HG03558 (cell line): ENCODE data around the gene CASP5.
"Not testable (repeated sequence)": the region's sequence is repeated elsewhere in the genome, so short reads cannot be mapped to it uniquely, and the experiment has no call there.

Experiments used
- ATAC-seq: cut with Tn5 transposase; IDR thresholded peaks from one replicate; pipeline ENCODE4 v1.9.1; 2021; ENCODE audit warnings: moderate number of reproducible peaks; ENCODE audit not compliant: unreplicated experiment; ENCODE audit errors: extremely low read depth

The CASP5 gene

DNA sequence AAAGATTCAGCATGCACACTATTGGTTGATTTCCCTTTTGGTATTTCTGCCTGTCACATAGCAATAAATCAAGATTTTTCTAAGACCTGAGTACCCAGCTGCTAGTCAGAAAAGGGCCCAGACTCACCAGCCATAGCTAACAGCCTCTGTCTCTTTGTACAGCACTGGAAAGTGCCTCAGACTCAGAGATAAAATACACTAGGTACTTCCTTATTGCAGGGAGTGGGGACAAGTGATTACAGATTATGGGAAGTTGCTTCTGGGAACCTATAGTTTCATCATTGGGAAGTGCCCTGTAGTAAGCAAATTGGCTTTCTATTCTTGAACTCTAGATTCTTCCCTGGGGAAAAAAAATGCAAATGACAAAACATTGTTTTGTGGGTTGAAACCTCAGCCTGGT lies at the start of gene CASP5:
CASP5 (minus strand) TSS at position 166 of the 400 bp plus-strand sequence; CDS start at position 134, 32 bp downstream.
- ATAC-seq = no peak

DNA sequence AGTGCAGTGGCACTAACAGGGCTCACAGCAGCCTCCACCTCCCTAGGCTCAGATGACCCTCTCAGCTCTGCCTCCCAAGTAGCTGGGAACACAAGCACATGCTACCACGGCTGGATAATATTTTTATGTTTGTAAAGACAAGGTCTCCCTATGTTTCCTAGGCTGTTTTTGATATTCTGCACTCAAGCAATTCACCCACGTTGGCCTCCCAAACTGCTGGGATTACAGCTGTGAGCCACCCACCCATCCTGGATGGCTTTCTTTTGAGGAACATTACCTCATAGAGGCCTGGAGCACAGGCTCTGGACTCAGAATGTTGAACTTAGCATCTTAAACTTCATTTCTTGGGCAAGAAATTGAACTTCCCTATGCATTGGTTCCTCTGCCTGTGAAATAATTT lies 49.1 kb upstream of the CASP5 start:
- not testable (repeated sequence) for ATAC-seq

DNA sequence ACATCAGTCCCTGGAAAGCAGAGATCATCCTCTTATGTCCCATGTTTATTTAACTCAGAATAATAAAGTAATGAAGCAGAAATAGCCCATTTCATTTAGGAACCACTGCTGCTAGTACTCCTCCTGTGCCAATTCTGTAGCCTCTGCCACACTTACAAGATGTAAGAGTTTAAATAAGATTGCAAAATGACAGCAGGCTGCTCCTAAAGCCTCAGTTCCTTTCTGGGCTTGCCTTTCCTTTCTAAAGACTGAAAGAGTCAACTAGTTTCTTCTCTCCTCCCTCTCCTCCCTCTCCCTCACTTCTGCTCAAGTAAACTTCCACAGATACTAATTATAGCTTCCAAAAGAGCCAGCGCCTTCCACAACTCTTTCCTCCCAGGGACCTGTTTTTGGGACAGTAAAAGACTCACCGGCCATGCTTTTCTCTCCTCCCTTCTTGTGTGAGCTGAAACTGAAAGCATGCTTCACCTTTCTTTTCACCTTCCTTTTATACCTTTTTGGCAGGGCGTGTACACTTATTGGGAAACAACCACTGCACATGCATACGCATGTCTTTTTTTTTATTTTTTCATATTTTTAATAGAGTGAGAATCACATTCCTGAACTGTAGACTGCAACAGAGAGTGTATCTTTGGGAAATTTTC lies 48.2 kb upstream of the CASP5 start:
- no peak for ATAC-seq

DNA sequence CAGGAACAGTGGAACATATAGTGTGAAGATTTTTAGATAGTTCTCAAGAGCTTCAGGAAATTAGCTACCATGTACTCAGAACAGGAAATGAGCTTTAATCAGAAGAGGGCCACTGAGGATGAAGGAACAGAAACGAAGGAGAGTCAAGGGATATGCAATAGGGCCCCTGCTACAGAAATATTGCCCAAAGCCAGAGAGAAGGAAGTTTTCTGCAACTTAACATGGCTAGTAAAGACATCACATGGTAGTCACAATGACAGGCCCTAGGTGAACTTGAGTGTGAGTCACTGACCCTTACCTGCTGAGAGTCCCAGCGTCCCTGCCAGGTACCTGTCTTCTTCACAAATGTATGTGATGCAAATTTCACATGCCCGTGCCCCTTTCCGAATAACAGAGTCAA lies 47.3 kb upstream of the CASP5 start:
- ATAC-seq = no peak

DNA sequence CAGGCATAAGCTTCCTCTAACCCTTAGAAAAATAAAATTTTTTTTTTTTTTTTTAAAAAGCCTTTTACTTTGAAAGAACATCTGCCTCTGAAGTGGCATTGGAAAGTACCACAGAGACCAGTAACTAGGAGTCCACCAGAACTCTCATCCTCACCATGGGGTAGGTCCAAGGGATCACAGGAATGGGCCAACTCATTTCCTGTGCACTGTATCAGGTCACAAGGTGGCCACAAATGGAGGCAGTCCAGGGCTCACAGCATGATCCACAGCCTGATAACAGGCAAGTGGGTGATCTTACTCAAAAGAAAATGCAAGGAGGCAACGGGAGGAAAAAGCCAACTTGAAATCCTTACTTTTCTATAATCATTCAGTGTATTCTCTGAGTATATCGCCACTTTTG lies 46.8 kb upstream of the CASP5 start:
- ATAC-seq = not testable (repeated sequence)

DNA sequence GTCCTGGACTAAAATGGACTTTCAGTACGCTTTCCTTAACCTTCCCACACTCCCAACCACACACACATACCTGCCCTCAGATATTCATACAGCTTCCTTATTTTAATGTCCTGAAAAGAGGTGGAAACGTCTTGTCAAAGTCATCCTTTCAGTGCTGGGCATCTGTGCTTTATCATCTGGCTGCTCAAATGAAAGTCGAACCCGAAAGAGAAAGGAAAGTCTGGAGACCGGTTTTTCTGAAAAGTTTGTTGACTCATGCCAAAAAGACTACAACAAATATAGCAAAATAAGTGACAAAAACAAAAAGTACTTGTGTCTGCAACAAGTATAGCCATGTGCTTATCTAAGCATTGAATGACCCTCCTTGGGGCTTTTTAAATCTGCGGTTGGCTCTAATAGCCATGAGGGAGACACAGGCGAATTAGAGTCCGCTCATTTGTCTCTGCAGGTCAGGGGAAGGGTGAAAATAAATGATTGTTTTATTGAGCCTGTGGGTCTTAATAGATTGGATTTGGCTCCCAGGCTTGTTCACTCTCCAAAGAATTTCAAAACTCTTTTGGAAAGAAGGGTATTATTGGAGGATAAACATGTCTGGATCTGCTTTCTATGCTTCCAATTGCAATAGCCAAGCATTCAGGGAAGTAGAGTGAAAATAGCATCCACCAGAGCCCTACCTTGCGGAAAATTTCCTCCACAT lies 40.4 kb upstream of the CASP5 start:
- not testable (repeated sequence) for ATAC-seq

DNA sequence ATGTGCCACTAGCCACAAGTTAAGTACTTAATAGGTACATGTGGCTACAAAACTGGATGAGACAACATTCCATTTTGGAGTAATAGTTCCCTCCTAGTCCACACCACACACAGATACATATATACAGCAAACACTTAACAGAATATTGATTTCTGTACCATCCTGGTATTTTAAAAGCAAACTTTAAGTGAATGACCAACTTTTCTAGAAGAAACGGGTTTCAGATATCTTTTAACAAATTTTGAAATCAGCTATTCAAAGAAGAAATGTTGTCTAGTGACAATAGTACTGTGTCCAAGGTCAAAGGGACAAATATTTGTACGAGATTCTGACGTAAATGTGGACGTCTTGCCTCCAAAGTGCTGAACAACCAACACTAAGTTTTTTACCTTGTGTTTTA lies 34.5 kb upstream of the CASP5 start:
- ATAC-seq = no peak

DNA sequence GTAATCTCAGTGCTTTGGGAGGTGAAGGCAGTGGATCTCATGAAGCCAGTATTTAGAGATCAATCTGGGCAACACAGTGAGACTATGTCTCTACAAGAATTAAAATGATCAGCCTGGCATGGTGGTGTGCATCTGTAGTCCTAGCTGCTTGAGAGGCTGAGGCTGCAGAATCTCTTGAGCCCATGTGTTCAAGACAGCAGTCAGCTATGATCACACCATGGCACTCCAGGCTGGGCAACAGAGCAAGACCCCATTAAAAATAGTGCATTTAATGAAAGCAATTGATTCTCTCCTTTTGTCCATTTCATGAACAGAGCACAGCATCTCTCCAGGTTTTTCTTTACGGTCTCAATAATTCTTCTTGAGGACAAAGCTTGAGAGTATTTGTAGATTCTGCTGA lies 33.5 kb upstream of the CASP5 start:
- ATAC-seq = no peak

DNA sequence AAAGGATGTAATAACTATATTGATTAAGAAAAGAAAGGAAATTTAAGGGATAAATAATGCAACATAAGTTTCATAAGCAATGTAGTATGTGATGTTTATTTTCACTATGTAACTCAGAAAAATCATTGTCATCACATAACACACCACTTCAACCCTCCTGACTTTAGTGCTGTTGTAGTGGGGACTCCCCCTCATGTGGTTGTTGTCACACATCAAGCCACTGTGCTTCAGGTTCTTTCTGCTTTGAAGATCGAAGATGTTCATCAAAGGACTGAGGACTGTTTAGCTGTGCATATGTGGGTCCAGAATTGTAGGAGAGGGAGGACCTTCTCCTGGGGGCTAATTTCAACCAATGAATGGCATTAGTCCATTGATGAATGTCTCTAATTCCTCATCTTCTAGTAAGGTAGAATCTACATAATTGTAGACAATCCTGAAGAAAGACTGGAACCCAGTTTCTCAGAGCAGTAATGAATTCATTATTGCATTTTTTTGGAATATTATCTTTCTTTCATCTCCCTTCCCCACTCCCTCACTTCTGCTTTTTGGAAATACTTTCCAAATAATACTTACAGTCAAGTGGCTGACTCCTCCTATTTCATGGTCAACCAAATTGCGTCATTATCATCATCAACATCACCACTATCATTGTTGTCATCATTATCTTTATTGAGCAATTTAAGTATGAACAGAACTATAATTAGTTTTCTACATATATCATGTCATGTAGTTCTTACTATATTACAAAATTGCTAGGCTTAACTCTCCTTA lies 31.9 kb upstream of the CASP5 start:
- ATAC-seq = no peak

DNA sequence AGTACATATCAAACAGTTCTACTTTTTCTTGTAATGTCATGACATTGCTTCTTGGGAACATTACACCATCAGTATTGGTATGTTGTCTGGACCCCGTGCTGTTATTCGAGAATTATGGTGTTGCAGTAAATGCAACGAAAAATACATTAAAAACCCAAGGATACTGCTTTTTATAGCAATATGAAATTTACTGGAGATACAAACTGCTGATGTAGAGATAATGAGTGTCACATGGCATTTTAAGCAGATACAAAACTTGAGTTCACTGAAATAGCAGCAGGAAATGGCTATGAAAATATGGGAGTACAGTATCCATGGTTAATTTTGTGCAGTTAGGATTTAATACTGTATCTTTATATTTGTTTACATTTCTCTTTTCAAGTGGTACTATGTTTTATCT lies 29.5 kb upstream of the CASP5 start:
- ATAC-seq = no peak

DNA sequence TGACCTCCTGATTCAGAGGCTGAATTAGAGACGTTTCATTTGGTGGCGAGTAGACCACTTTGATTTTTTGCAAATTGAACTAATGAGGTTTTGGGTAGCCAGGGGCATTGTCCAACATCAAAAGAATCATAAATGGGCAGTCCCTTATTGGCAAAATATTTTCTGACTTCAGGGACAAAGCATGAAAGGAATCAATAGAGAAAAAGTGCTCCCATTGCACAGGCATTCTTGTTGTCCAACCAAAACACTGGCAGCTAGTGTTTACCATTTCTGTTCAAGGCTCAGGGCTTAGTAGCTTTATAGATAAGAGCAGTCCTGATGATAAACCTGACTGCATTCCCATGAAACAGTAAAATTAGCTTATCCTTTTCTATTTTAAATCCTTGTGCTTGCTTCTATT lies 28.6 kb upstream of the CASP5 start:
- ATAC-seq = no peak

DNA sequence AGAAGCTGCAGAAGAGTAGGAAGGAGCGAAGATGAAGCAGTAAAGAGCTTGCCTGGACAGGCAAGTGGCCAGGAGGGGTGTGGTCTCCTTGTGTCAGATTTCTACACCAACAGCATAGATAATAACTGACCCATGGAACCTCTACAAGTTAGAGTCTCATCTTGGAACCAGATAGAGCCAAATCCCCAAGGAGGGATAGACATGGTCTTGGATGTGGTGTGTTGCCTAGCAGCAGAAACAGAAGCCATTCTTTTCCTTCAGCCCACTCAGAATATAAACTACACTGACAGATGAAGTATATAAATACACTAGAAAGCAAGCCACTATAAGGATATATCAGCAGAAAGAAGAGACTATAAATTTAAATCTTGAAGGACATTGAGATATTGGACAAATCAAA lies 26.5 kb upstream of the CASP5 start:
- no peak for ATAC-seq

DNA sequence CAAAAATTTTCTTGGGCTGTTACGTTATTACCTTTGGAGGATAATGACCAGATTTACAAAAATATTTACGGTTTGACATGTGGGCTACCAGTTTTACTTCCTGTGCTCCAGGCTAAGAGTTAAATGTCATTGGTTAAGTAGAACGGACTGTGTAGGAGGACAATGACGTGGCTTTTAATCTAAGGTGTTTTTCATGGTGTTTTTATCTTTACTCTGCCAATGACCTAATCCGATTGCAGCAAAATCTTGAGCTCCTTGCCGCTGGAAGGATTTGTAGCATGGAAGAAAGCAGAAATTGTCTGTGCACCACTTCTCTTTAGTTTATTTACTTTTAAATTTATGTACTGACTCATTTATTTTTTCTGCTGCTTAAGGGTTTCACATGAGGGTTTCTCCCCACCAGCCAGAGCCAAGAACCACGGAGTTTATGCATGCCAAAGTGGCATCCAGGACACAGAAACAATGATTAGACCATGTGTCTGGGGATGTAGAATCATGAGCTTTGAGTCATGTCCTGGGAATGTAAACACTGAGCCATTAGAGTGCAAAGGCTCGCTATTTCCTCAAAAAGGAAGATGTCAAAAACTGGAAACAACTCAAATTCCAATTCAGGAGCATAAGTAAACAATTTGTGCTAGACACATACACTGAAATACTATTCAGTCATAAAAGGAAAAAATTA lies 24.1 kb upstream of the CASP5 start:
- ATAC-seq = no peak

DNA sequence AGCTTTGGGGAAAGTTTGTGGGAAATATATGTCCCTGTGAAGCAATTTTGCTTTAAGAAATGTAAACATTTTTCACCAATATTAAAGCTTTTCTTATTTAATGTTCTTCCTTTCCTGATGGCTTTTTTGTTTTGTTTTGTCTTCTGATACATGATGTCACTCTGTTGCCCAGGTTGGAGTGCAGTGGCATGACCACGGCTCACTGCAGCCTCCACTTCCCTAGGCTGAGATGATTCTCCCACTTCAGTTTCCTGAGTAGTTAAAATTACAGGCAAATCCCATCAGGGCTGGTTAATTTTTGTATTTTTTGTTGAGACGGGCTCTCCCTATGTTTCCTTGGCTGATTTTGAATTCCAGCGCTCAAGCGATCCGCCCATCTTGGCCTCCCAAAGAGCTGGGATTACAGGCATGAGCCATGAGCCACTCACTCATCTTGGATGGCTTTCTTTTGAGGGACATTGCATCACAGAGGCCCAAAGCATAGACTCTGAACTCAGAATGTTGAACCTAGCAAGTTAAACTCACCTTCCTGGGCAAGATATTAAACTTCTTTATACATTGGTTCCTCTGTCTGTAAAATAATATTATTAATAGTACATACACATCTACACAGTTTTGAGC lies 22.8 kb upstream of the CASP5 start:
- ATAC-seq = no peak

DNA sequence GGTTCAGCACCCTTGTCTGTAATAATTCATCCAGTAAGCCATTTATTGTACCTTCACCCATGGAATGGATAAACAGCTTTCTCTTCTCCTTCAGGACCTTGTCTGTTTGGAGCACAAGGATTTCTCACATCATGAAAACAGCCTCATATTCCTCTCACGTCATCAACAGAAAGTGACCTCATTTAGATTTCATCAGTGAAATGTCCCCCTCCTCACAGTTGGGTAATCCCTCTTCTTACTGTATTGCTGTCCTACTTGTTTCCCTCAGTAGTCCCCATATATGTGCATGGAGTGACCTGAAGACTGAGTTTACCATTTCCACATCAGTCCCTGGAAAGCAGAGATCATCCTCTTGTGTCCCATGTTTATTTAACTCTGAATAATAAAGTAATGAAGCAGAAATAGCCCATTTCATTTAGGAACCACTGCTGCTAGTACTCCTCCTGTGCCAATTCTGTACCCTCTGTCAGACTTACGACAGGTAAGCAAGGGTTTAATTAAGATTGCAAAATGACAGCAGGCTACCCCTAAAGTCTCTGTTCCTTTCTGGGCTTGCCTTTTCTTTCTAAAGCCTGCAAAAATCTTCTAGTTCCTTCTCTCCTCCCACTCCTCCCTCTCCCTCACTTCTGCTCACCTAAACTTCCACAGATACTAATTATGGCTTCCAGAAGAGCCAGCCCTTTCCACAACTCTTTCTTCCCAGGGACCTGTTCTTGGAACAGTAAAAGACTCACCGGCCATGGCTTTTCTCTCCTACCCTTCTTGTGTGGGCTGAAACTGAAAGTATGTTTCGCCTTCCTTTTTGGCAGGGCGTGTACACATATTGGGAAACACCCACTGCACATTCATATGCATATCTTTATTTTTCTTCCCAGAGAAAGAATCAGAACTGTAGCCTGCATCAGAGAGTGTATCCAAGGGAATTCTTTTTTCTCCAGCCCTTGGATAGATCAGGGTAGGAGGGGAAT lies 21.9 kb upstream of the CASP5 start, which contains the start of gene CARD16:
CARD16 (minus strand) TSS at position 779 of the 968 bp plus-strand sequence; CDS start at position 741, 38 bp downstream.
- peak; percentile 99 for ATAC-seq

DNA sequence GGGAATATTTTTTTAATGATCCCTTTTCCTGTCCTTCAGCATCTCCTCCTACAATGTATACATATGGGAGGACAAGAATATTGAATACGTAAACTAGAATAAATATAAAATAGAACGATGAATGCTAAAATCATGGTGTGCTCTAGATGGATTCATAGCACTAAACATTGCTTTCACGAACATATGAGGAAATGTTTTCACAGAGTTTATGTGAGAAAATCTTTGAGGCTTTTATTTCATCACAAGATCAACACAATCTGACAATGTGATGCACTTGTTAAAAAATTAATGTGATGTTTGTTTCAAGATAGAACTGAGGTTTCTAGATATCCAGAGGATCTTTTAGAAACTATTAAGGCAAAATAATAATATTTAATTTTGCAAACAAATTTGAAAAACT lies 19.2 kb upstream of the CASP5 start:
- no peak for ATAC-seq

DNA sequence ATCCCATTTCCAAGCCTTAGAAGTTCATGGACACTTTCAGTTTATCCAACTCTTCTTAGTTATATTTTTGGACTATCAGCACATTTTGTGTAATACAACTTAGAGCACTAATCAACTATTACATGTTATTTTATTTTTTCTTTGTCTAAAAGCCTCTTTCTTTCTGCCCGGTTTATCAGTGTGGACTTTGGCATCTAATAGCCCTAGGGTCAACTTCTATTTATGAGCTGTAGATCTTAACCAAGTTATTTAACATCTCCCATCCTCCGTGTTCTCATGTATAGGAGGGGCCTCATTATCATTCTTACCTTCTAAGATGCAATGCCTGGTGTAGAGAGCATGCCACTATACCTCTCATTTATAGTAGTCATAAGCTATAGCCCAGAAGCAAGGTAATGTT lies 17.7 kb upstream of the CASP5 start:
- no peak for ATAC-seq

DNA sequence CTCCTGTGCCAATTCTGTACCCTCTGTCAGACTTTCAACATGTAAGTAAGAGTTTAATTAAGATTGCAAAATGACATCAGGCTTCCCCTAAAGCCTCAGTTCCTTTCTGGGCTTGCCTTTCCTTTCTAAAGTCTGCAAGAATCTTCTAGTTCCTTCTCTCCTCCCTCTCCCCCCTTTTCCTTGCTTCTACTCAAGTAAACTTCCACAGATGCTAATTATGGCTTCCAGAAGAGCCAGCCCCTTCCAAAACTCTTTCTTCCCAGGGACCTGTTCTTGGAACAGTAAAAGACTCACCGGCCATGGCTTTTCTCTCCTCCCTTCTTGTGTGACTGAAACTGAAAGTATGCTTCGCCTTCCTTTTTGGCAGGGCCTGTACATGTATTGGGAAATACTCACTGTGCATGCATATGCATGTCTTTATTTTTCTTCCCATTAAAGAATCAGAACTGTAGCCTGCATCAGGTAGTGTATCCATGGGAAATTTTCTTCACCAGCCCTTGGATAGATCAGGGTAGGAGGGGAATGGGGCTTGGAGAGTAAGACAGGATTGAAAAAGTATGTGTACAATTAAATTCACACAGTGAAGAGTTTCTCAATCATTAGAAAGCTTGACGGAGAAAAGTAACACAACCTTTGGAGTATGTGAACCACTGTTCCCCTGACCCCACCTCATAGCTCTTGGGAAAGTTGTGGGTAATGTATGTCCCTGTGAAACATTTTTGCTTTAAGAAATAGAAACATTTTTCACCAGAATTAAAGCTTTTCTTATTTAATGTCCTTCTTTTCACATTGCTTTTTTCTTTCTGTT lies 12.0 kb upstream of the CASP5 start, which contains the start of gene CASP1:
CASP1 (minus strand) TSS at position 332 of the 808 bp plus-strand sequence; CDS start at position 301, 31 bp downstream.
- ATAC-seq = peak; percentile 95
